ENCODE results near the gene RAB4B. TPM values are rescaled to one million over a fixed set of nuclear protein-coding genes. Genes with fewer than 3 reads are reported as not detected.

The RAB4B gene
- total RNA-seq, 1 donor from 2014 or later, result 29.2 TPM

DNA sequence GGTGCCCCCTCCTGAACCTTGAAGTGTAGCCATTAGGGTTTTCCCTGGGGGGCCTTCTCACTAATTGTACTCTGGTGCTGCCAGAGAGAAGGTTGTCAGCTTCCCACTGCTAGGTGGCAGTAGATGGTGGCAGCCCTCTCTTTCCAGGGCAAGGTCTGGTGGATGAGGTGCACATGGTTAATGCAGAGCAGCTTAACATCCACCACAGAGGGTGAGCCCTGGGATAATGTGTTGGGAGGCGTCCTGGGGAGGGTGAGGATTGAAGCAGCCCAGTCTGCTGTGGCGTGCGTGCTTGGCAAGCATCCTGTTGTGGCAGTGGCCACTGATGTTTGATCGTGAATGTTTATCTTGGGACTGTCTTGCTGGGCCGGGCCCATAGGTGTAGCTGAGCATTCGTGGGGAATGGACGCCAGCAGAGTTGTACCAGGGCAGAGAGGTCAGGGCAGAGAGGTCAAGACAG is 26.8 kb downstream of the RAB4B start:
- H3K27me3 Mint-ChIP-seq (ENCODE audit: unreplicated experiment), result peaks cover 19% of the 10 kb centered on the region
- H3K36me3 Mint-ChIP-seq (ENCODE audit: low read depth, unreplicated experiment), result peaks cover 31% of the 10 kb centered on the region

DNA sequence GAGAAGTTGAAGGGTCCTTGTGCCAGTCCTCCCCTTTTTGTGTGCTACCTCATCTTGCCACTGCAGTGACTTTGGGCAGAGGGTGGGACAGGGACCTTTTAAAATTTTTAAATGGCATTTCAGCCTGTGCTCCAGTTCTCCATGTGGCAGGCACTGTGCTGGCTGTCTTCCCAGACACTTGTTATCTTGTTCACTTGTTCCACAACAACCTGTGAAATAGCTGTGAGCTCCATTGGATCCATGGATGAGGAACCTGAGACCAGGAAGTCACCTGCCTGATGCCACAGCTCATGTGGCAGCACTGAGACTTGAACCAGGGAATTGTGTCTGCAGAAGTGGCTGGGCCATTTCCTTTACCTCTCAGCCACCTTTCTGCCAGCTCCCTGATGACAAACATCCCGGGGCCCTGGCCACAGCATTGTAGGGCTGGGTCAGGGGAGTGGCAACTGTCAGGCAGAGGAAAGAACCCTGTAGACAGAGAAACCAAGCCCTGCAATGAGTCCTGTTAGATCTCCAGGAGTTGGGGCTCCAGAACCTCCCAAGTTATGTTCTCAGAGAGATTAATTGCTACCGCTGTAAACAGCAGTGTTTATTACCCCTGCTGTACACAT is 27.3 kb downstream of the RAB4B start:
- Mint-ChIP-seq H3K27ac (ENCODE audit: unreplicated experiment) (peak overlapping the region; percentile 96), H3K4me1 (ENCODE audit: unreplicated experiment) (peaks cover 79% of the 10 kb centered on the region), H3K36me3 (ENCODE audit: low read depth, unreplicated experiment) (peaks cover 28% of the 10 kb centered on the region), H3K27me3 (ENCODE audit: unreplicated experiment) (peaks cover 14% of the 10 kb centered on the region), H3K9me3 (ENCODE audit: unreplicated experiment) (no peaks in the 10 kb centered on the region), H3K4me3 (ENCODE audit: unreplicated experiment) (peak overlapping the region; percentile 52)
- no peak for DNase-seq (ENCODE audit: low spot score)
- TF ChIP-seq, protein P1, sequence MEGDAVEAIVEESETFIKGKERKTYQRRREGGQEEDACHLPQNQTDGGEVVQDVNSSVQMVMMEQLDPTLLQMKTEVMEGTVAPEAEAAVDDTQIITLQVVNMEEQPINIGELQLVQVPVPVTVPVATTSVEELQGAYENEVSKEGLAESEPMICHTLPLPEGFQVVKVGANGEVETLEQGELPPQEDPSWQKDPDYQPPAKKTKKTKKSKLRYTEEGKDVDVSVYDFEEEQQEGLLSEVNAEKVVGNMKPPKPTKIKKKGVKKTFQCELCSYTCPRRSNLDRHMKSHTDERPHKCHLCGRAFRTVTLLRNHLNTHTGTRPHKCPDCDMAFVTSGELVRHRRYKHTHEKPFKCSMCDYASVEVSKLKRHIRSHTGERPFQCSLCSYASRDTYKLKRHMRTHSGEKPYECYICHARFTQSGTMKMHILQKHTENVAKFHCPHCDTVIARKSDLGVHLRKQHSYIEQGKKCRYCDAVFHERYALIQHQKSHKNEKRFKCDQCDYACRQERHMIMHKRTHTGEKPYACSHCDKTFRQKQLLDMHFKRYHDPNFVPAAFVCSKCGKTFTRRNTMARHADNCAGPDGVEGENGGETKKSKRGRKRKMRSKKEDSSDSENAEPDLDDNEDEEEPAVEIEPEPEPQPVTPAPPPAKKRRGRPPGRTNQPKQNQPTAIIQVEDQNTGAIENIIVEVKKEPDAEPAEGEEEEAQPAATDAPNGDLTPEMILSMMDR (IDR thresholded peaks at IDR 0.05; ENCODE audit: unreplicated experiment), result no peak

More for the DNA sequence above, 26.8 kb downstream of the RAB4B start:
- H3K27ac Mint-ChIP-seq (ENCODE audit: unreplicated experiment), result no peak overlapping the region
- no peaks in the 10 kb centered on the region for H3K9me3 Mint-ChIP-seq (ENCODE audit: unreplicated experiment)
- H3K4me1 Mint-ChIP-seq (ENCODE audit: unreplicated experiment), result peaks cover 79% of the 10 kb centered on the region
- H3K4me3 Mint-ChIP-seq (ENCODE audit: unreplicated experiment), result peak overlapping the region; percentile 52
- TF ChIP-seq, protein P1 (IDR thresholded peaks at IDR 0.05; ENCODE audit: unreplicated experiment), result no peak
- DNase-seq (ENCODE audit: low spot score), result no peak

DNA sequence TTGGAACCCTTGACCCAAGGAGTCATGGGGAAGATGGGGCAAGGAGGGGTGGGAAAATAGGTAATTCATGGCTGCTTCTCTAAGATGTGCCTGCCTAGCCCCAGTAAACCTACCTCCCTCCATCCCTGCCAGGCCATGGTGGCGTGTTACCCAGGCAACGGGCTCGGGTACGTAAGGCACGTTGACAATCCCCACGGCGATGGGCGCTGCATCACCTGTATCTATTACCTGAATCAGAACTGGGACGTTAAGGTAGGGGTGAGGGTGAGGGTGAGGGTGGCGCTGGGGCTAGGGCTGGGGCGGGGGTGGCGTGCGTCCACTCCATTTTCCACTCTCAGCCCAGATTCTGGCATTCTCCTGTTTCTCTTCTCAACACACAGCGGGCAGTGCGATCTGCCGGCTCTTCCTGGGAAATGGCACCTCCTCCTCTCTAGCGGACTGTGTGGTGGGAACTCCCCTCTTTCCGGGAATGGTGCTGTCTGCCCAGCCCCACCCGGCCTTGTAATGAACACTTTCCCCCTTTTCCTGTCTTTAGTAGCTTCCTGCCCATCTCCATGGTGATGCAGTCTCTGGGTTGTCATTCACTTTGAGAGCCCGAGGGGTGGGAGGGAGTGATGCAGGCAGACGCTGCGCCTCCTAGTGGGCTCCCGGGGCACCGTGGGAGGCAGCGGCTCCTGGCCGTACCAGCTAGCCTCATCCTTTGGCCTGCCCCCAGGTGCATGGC is 28.5 kb downstream of the RAB4B start:
- H3K27ac Mint-ChIP-seq (ENCODE audit: unreplicated experiment), result peak overlapping the region; percentile 96
- H3K4me1 Mint-ChIP-seq (ENCODE audit: unreplicated experiment), result peaks cover 76% of the 10 kb centered on the region
- H3K36me3 Mint-ChIP-seq (ENCODE audit: low read depth, unreplicated experiment), result peaks cover 28% of the 10 kb centered on the region
- peak overlapping the region; percentile 82 for H3K4me3 Mint-ChIP-seq (ENCODE audit: unreplicated experiment)
- TF ChIP-seq, protein P1 (IDR thresholded peaks at IDR 0.05; ENCODE audit: unreplicated experiment), result peak; percentile 73
- peak; percentile 95 for DNase-seq (ENCODE audit: low spot score)
- H3K27me3 Mint-ChIP-seq (ENCODE audit: unreplicated experiment), result peaks cover 17% of the 10 kb centered on the region
- H3K9me3 Mint-ChIP-seq (ENCODE audit: unreplicated experiment), result no peaks in the 10 kb centered on the region

DNA sequence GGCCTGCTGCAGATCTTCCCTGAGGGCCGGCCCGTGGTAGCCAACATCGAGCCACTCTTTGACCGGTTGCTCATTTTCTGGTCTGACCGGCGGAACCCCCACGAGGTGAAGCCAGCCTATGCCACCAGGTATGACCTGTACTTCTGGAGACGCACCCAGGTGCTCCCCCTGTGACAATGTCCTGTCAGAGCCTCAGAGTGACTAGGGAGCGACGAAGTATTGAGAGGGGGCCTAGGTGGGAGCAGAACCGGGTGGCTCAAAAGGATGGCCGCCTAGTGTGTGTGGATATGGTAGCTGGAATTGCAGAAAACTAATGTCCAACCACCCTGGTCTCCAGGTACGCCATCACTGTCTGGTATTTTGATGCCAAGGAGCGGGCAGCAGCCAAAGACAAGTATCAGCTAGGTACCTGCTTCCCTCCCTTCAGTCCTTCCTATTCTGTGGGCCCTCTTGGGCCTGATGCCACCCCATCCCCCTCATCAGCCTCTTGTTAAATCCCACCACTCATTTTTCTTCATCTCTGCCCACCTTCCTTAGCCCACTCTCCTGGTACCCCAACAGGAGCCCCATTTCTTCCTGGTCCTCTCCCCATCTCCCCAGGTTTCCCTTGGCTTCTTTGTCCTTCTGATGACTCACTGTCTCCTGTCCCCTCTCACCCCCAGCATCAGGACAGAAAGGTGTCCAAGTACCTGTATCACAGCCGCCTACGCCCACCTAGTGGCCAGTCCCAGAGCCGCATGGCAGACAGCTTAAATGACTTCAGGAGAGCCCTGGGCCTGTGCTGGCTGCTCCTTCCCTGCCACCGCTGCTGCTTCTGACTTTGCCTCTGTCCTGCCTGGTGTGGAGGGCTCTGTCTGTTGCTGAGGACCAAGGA is 29.3 kb downstream of the RAB4B start:
- DNase-seq (ENCODE audit: low spot score), result peak; percentile 47
- Mint-ChIP-seq H3K27me3 (ENCODE audit: unreplicated experiment) (peaks cover 19% of the 10 kb centered on the region), H3K27ac (ENCODE audit: unreplicated experiment) (peak overlapping the region; percentile 51), H3K4me1 (ENCODE audit: unreplicated experiment) (peaks cover 71% of the 10 kb centered on the region), H3K4me3 (ENCODE audit: unreplicated experiment) (peak overlapping the region; percentile 82), H3K9me3 (ENCODE audit: unreplicated experiment) (no peaks in the 10 kb centered on the region), H3K36me3 (ENCODE audit: low read depth, unreplicated experiment) (peaks cover 21% of the 10 kb centered on the region)
- TF ChIP-seq, protein P1 (IDR thresholded peaks at IDR 0.05; ENCODE audit: unreplicated experiment), result peak; percentile 37
